Measurements from ENCODE around the gene GRAMD4. TPM values are rescaled to one million over a fixed set of nuclear protein-coding genes. Genes with fewer than 3 reads are reported as not detected.

The GRAMD4 gene
- total RNA-seq, 2 experiments from 2014 or later = 46.9 to 52.4 TPM

GRCh38 chr22:46580940-46581537 is 39.1 kb upstream of the GRAMD4 start:
- TF ChIP-seq EZH2phosphoT487 (IDR thresholded peaks at IDR 0.05; ENCODE audit: borderline replicate concordance, low read depth, low read length) (no peak), CTCF (conservative IDR thresholded peaks at IDR 0.05; ENCODE audit: low read length) (no peak)
- POLR2A ChIA-PET = interaction anchor here (0.7 kb wide), 1 partner anchor 348 kb away, joined by 4 read pairs; no protein-coding TSS in a partner anchor
- Histone ChIP-seq H3K9me2 (ENCODE audit: insufficient read depth, low read length) (no peaks in the 10 kb centered on the region), H4K20me1 (ENCODE audit: insufficient read depth, low read length) (no peaks in the 10 kb centered on the region), H3K4me2 (ENCODE audit: low read length) (peak overlapping the region; percentile 64), H3K79me2 (ENCODE audit: insufficient read depth, low read depth, low read length) (no peaks in the 10 kb centered on the region), H3K27ac (ENCODE audit: low read depth, low read length, poor library complexity, severe bottlenecking) (peak overlapping the region; percentile 4), H3K9me3 (ENCODE audit: low read length) (no peaks in the 10 kb centered on the region), H3K4me3 (ENCODE audit: low read depth, low read length, poor library complexity, severe bottlenecking) (peak overlapping the region; percentile 2), H3K4me1 (ENCODE audit: insufficient read depth, low read length, poor library complexity, severe bottlenecking) (peaks cover 39% of the 10 kb centered on the region), H3K36me3 (ENCODE audit: insufficient read depth, low read length) (no peaks in the 10 kb centered on the region), H2AFZ (ENCODE audit: low read length) (no peak overlapping the region)
- CTCF ChIA-PET (ENCODE audit: unreplicated experiment) = no interaction called here
- BruUV-seq (replicated peaks) = no TSS peak
- DNase-seq (ENCODE audit: low spot score) = no peak
- intact Hi-C loops (cut with micrococcal nuclease; ENCODE audit: unreplicated experiment) = no loop called here

- H2AFZ ChIP-seq (ENCODE audit: low read length) = no peak overlapping the region
- intact Hi-C loops (cut with micrococcal nuclease; ENCODE audit: unreplicated experiment) = no loop called here
- H3K36me3 ChIP-seq (ENCODE audit: insufficient read depth, low read length) = no peaks in the 10 kb centered on the region
- H3K4me1 ChIP-seq (ENCODE audit: insufficient read depth, low read length, poor library complexity, severe bottlenecking) = peaks cover 40% of the 10 kb centered on the region
- H3K9me2 ChIP-seq (ENCODE audit: insufficient read depth, low read length) = no peaks in the 10 kb centered on the region
- H3K27ac ChIP-seq (ENCODE audit: low read depth, low read length, poor library complexity, severe bottlenecking) = peak overlapping the region; percentile 4
- BruUV-seq (replicated peaks) = no TSS peak
- ChIA-PET POLR2A (interaction anchor here (0.7 kb wide), 1 partner anchor 347 kb away, joined by 4 read pairs; no protein-coding TSS in a partner anchor), CTCF (ENCODE audit: unreplicated experiment) (no interaction called here)
- no peaks in the 10 kb centered on the region for H3K79me2 ChIP-seq (ENCODE audit: insufficient read depth, low read depth, low read length)
- H3K4me3 ChIP-seq (ENCODE audit: low read depth, low read length, poor library complexity, severe bottlenecking) = peak overlapping the region; percentile 2
- no peak for TF ChIP-seq CTCF (conservative IDR thresholded peaks at IDR 0.05; ENCODE audit: low read length)
- TF ChIP-seq EZH2phosphoT487 (IDR thresholded peaks at IDR 0.05; ENCODE audit: borderline replicate concordance, low read depth, low read length) = no peak
- peak overlapping the region; percentile 64 for H3K4me2 ChIP-seq (ENCODE audit: low read length)
- no peak for DNase-seq (ENCODE audit: low spot score)
- H4K20me1 ChIP-seq (ENCODE audit: insufficient read depth, low read length) = no peaks in the 10 kb centered on the region
- H3K9me3 ChIP-seq (ENCODE audit: low read length) = no peaks in the 10 kb centered on the region
Measured at GRCh38 chr22:46581538-46582244, 38.5 kb upstream of the GRAMD4 start.
